Natural killer cell (primary cell): ENCODE results near the gene A3GALT2. TPM values are rescaled to one million over a fixed set of nuclear protein-coding genes. Genes with fewer than 3 reads are reported as not detected.
A peak's percentile ranks its signal among the peaks of the same experiment; 100 is the strongest.

ENCODE experiments used
- ATAC-seq, 3 donors: fragments of 150-1000 bp in 2 of 3; fragments of 200-7000 bp in 1 of 3; cut with Tn5 transposase; 1 replicate in 1 of 3; 2 replicates in 2 of 3; pipeline ENCODE4 v1.10.0; 2021; ENCODE audit warnings: mild to moderate bottlenecking in 2 of 3, moderate library complexity in 2 of 3
- DNase-seq, 2 donors: peaks; one replicate each; pipeline versions ENCODE4 v3.0.0 to v3.0.0-alpha.2; 2013 to 2021; ENCODE audit warnings: mixed read lengths in 1 of 2
- H3K27ac ChIP-seq: one replicate; pipeline ENCODE4 v1.5.1; 2013; ENCODE audit warnings: mild to moderate bottlenecking, low read length
- H3K27me3 ChIP-seq: one replicate; pipeline ENCODE4 v1.6.1; 2013; ENCODE audit warnings: low read length; ENCODE audit not compliant: control insufficient read depth, insufficient read depth
- H3K36me3 ChIP-seq: one replicate; pipeline ENCODE4 v1.6.1; 2013; ENCODE audit warnings: low read length; ENCODE audit not compliant: control insufficient read depth, insufficient read depth
- H3K4me1 ChIP-seq: one replicate; pipeline ENCODE4 v1.6.1; 2013; ENCODE audit warnings: low read length; ENCODE audit not compliant: control insufficient read depth, insufficient read depth
- H3K4me3 ChIP-seq: one replicate; pipeline ENCODE4 v1.5.1; 2013; ENCODE audit warnings: low read length
- H3K9me3 ChIP-seq: one replicate; pipeline ENCODE4 v1.6.1; 2013; ENCODE audit warnings: low read length; ENCODE audit not compliant: control insufficient read depth, insufficient read depth
- H3K27ac Mint-ChIP-seq, 2 donors: one replicate each; pipeline ENCODE4 v1.8.0; 2022; ENCODE audit warnings: mild to moderate bottlenecking in 2 of 2, mixed read lengths in 2 of 2, moderate library complexity in 1 of 2
- H3K27me3 Mint-ChIP-seq, 2 donors: one replicate each; pipeline ENCODE4 v1.8.0; 2022; ENCODE audit warnings: low read depth in 2 of 2, mixed read lengths in 2 of 2
- H3K36me3 Mint-ChIP-seq: one replicate; pipeline ENCODE4 v1.8.0; 2022; ENCODE audit warnings: mixed read lengths
- H3K4me1 Mint-ChIP-seq, 2 donors: one replicate each; pipeline ENCODE4 v1.8.0; 2022; ENCODE audit warnings: mixed read lengths in 2 of 2
- H3K4me3 Mint-ChIP-seq: one replicate; pipeline ENCODE4 v1.8.0; 2022; ENCODE audit warnings: mild to moderate bottlenecking, moderate library complexity, mixed read lengths
- H3K9me3 Mint-ChIP-seq, 2 donors: one replicate each; pipeline ENCODE4 v1.8.0; 2022; ENCODE audit warnings: mixed read lengths in 2 of 2
- WGBS: methylation state at CpG from one replicate; pipeline ENCODE4 v1.1.7; 2013; ENCODE audit warnings: missing lambda C conversion rate; ENCODE audit not compliant: insufficient coverage; 5-methylcytosine and 5-hydroxymethylcytosine counted together
- intact Hi-C: fragments of 100-400 bp; cut with micrococcal nuclease; formaldehyde crosslinking; loops from one replicate; pipeline ENCODE4 v1.14.2; 2022
- total RNA-seq, 4 donors: library from RNA; stranded (reverse); fragments of 120-200 nt in 1 of 4; gene quantifications; one replicate each; pipeline versions ENCODE4 v1.2.3 to v1.2.4, GENCODE V29; 2013 to 2022
- TF ChIP-seq, protein P1 (sequence below): fragments of 200-600 bp; IDR thresholded peaks from one replicate; pipeline ENCODE4 v1.8.0; 2022; ENCODE audit warnings: antibody characterized with exemption

Gene A3GALT2
- total RNA-seq, 3 donors from 2014 or later (not counting 1 experiment from before 2014, with no cell fraction given), result not detected

DNA sequence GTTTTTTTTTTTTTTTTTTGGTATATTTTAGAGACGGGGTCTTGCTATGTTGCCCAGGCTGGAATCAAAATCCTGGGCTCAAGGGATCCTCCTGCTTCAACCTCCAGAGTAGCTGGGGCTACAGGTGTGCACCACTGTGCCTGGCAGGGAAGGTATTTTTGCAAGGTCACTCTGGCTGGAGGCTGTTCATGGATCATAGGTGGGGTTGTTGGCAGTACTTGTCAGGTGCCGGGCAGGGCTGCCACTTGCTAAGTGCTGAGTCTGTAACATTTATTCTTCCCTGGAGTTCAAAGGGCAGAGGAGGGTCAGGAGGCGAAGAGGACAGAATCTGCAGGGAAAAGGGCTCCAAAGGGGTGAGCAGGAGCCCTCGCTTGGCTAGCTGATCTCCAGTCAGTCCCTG is 24.1 kb downstream of the A3GALT2 start:
- Histone ChIP-seq H3K36me3 (peaks cover 12% of the 10 kb centered on the region), H3K27me3 (no peaks in the 10 kb centered on the region), H3K9me3 (no peaks in the 10 kb centered on the region), H3K27ac (no peak overlapping the region), H3K4me3 (no peak overlapping the region), H3K4me1 (peaks cover 9% of the 10 kb centered on the region)
- H3K4me1 Mint-ChIP-seq, result peaks cover 25 to 44% of the 10 kb centered on the region in 2 donors
- DNase-seq (no peak), ATAC-seq (no peak)
- no peak overlapping the region for H3K4me3 Mint-ChIP-seq
- no peak overlapping the region for H3K27ac Mint-ChIP-seq
- intact Hi-C loops, result no loop called here
- TF ChIP-seq, protein P1, sequence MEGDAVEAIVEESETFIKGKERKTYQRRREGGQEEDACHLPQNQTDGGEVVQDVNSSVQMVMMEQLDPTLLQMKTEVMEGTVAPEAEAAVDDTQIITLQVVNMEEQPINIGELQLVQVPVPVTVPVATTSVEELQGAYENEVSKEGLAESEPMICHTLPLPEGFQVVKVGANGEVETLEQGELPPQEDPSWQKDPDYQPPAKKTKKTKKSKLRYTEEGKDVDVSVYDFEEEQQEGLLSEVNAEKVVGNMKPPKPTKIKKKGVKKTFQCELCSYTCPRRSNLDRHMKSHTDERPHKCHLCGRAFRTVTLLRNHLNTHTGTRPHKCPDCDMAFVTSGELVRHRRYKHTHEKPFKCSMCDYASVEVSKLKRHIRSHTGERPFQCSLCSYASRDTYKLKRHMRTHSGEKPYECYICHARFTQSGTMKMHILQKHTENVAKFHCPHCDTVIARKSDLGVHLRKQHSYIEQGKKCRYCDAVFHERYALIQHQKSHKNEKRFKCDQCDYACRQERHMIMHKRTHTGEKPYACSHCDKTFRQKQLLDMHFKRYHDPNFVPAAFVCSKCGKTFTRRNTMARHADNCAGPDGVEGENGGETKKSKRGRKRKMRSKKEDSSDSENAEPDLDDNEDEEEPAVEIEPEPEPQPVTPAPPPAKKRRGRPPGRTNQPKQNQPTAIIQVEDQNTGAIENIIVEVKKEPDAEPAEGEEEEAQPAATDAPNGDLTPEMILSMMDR, result no peak
- no peaks in the 10 kb centered on the region for H3K27me3 Mint-ChIP-seq
- H3K36me3 Mint-ChIP-seq, result no peaks in the 10 kb centered on the region
- H3K9me3 Mint-ChIP-seq, result no peaks in the 10 kb centered on the region
- WGBS, result 85% methylated on average over 4 of the region's 4 CpGs

DNA sequence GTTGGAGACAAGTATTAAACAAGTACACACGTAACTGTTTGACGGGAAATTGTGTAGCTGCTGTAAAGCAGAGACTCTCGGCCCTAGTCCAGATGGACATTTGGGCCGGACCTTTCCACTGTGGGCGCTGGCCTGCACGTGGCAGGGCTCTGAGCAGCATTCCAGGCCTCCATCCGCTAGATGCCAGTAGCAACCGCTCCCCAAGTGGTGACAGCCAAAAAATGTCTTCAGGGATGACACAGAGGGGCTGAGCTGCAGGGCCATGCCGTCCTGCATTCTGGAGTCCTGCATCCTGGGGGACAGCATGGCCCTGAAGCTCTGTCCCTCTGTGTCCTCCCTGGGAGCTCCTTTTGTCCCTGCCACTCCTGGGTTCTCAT is 24.8 kb downstream of the A3GALT2 start:
- Histone ChIP-seq H3K27ac (no peak overlapping the region), H3K9me3 (no peaks in the 10 kb centered on the region), H3K27me3 (no peaks in the 10 kb centered on the region), H3K36me3 (peaks cover 12% of the 10 kb centered on the region), H3K4me1 (peaks cover 8% of the 10 kb centered on the region), H3K4me3 (no peak overlapping the region)
- H3K4me3 Mint-ChIP-seq, result no peak overlapping the region
- ATAC-seq (no peak), DNase-seq (no peak)
- H3K9me3 Mint-ChIP-seq, result no peaks in the 10 kb centered on the region
- peaks cover 25 to 38% of the 10 kb centered on the region in 2 donors for H3K4me1 Mint-ChIP-seq
- no peak overlapping the region for H3K27ac Mint-ChIP-seq
- intact Hi-C loops, result no loop called here
- H3K27me3 Mint-ChIP-seq, result no peaks in the 10 kb centered on the region
- H3K36me3 Mint-ChIP-seq, result no peaks in the 10 kb centered on the region
- 93% methylated on average over 9 of the region's 9 CpGs for WGBS
- TF ChIP-seq, protein P1, result no peak

DNA sequence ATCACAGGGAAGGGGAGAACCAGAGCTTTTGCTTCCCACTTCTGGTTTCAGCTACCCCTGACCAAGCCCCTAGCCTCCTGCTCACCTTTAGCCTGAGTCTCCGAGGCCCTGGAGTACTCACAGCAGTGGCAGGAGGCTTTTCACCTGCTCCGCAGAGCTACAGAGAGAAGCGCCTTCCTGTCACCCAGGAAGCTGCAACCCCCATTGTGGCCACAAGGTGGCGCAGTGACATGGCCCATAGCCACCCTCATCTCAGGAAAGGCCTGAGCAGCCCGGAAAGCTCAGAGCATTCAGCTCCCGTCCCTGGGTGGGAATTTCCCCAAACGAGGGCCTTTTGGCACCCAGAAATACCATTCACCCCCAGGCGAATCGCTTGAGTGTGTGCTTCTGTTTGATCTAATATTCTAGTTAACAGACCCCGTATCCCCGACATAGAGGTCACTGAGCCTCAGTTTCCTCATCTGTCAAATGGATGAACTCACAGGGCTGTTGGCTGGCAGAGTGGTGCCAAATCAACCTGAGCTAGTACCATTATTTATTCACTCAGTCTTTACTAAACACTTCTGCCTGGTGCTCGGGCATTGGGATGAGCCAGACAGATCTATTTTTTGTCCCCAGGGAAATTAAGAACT is 25.3 kb downstream of the A3GALT2 start:
- intact Hi-C loops, result loop anchor here (1.0 kb wide), 2 partner anchors 72 to 175 kb away; no protein-coding TSS in a partner anchor
- Histone ChIP-seq H3K4me1 (peaks cover 8% of the 10 kb centered on the region), H3K4me3 (no peak overlapping the region), H3K27me3 (no peaks in the 10 kb centered on the region), H3K9me3 (no peaks in the 10 kb centered on the region), H3K36me3 (peaks cover 12% of the 10 kb centered on the region), H3K27ac (no peak overlapping the region)
- Mint-ChIP-seq H3K36me3 (no peaks in the 10 kb centered on the region), H3K27me3 (no peaks in the 10 kb centered on the region), H3K27ac (peak overlapping the region in 1 of 2 donors; percentile 53), H3K9me3 (no peaks in the 10 kb centered on the region), H3K4me1 (peaks cover 25 to 38% of the 10 kb centered on the region in 2 donors), H3K4me3 (no peak overlapping the region)
- WGBS, result 60% methylated on average over 12 of the region's 12 CpGs
- ATAC-seq, result peak; percentile 89 to 96 (median 92)
- peak; percentile 83 to 92 for DNase-seq
- TF ChIP-seq, protein P1, result peak; percentile 97

DNA sequence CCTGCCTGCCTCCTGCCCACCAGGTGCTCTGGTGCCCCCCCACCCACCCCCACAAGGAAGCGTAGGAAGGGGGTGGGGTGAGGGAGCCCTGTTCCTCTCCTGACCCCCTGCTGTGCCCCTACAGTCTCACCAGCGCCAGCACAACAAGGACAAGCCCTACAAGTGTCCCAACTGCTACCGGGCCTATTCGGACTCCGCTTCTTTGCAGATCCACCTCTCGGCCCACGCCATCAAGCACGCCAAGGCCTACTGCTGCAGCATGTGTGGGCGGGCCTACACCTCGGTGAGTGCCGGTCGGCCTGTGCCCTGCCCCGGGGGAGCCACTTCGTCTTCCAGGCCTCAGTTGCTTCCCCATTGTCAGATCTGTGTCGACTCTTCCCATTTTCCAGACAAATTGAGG is 25.9 kb downstream of the A3GALT2 start:
- ATAC-seq (no peak), DNase-seq (no peak)
- H3K9me3 ChIP-seq, result no peaks in the 10 kb centered on the region
- H3K27me3 ChIP-seq, result no peaks in the 10 kb centered on the region
- TF ChIP-seq, protein P1, result no peak
- no peaks in the 10 kb centered on the region for H3K27me3 Mint-ChIP-seq
- no peaks in the 10 kb centered on the region for H3K36me3 Mint-ChIP-seq
- intact Hi-C loops, result loop anchor here (1.0 kb wide), 2 partner anchors 72 to 175 kb away; no protein-coding TSS in a partner anchor
- H3K27ac Mint-ChIP-seq, result peak overlapping the region in 1 of 2 donors; percentile 53
- H3K4me1 ChIP-seq, result peaks cover 8% of the 10 kb centered on the region
- H3K36me3 ChIP-seq, result peaks cover 12% of the 10 kb centered on the region
- 90% methylated on average over 14 of the region's 15 CpGs for WGBS
- H3K27ac ChIP-seq, result no peak overlapping the region
- no peak overlapping the region for H3K4me3 Mint-ChIP-seq
- H3K4me3 ChIP-seq, result no peak overlapping the region
- H3K4me1 Mint-ChIP-seq, result peaks cover 25 to 38% of the 10 kb centered on the region in 2 donors
- no peaks in the 10 kb centered on the region for H3K9me3 Mint-ChIP-seq
